Endometrium (tissue), 2 donors: Measurements from ENCODE around the gene IL1RL1.

Experiments
- FAIRE-seq: peaks from 2 replicates; lab custom pipeline; 2012; peaks lifted over from hg19 to GRCh38; lab: Jason Lieb, UNC
- donor health status: control.
- donor health status: control.

The IL1RL1 gene

GRCh38 chr2:102310964-102311640 is at the start of gene IL1RL1:
IL1RL1 (plus strand) TSS chr2:102311563; CDS start chr2:102338265, 26,702 bp downstream.
- FAIRE-seq = no peak

GRCh38 chr2:102262216-102263129 is 48.9 kb upstream of the IL1RL1 start:
- no peak for FAIRE-seq

- FAIRE-seq = no peak
Measured at GRCh38 chr2:102264952-102265351, 46.4 kb upstream of the IL1RL1 start.

GRCh38 chr2:102266204-102266603 is 45.2 kb upstream of the IL1RL1 start:
- FAIRE-seq = no peak

GRCh38 chr2:102267774-102268173 is 43.6 kb upstream of the IL1RL1 start:
- FAIRE-seq = no peak

- peak; percentile 77 for FAIRE-seq
Measured at GRCh38 chr2:102268510-102269199, 42.7 kb upstream of the IL1RL1 start.

- no peak for FAIRE-seq
Measured at GRCh38 chr2:102269200-102269524, 42.2 kb upstream of the IL1RL1 start.

GRCh38 chr2:102271844-102272243 is 39.5 kb upstream of the IL1RL1 start:
- FAIRE-seq = no peak

- FAIRE-seq = no peak
Measured at GRCh38 chr2:102273619-102274211, 37.6 kb upstream of the IL1RL1 start.

GRCh38 chr2:102276549-102277201 is 34.7 kb upstream of the IL1RL1 start:
- FAIRE-seq = no peak

- FAIRE-seq = no peak
Measured at GRCh38 chr2:102277202-102277700, 34.1 kb upstream of the IL1RL1 start.

GRCh38 chr2:102278720-102279390 is 32.5 kb upstream of the IL1RL1 start:
- no peak for FAIRE-seq

GRCh38 chr2:102279391-102279735 is 32.0 kb upstream of the IL1RL1 start:
- FAIRE-seq = no peak

GRCh38 chr2:102282678-102283091 is 28.7 kb upstream of the IL1RL1 start:
- FAIRE-seq = no peak

- no peak for FAIRE-seq
Measured at GRCh38 chr2:102283996-102284395, 27.4 kb upstream of the IL1RL1 start.

GRCh38 chr2:102284611-102285010 is 26.8 kb upstream of the IL1RL1 start:
- FAIRE-seq = no peak

GRCh38 chr2:102285368-102285767 is 26.0 kb upstream of the IL1RL1 start:
- FAIRE-seq = no peak

GRCh38 chr2:102286041-102286440 is 25.3 kb upstream of the IL1RL1 start:
- no peak for FAIRE-seq

- no peak for FAIRE-seq
Measured at GRCh38 chr2:102289129-102289528, 22.2 kb upstream of the IL1RL1 start.

GRCh38 chr2:102290594-102290993 is 20.8 kb upstream of the IL1RL1 start:
- FAIRE-seq = peak; percentile 64
